GM13977 (cell line): ENCODE measurements around the gene FXYD1.
A peak's percentile ranks its signal among the peaks of the same experiment; 100 is the strongest.

Experiments
- DNase-seq: peaks from one replicate; pipeline ENCODE4 v3.0.0; 2012; ENCODE audit warnings: low spot score
- in situ Hi-C: fragments of 300-500 bp; cut with MboI; formaldehyde crosslinking; loops from one replicate; pipeline ENCODE4 v1.12.0; 2022; ENCODE audit warnings: low sequenced_read_pairs, low pct_unique_long_range_greater_than_20kb, mixed read lengths, inconsistent platforms; ENCODE audit not compliant: unreplicated experiment
- TF ChIP-seq, protein P1 (sequence below): IDR thresholded peaks from 2 replicates; pipeline ENCODE4 v1.5.1; 2012; ENCODE audit warnings: mild to moderate bottlenecking, control low read depth; ENCODE audit not compliant: insufficient read depth; ENCODE audit errors: extremely low read depth, missing control alignments

FXYD1 gene

GRCh38 chr19:35138305-35138892 is at the start of gene FXYD1:
TSS of gene FXYD1 (plus strand) at chr19:35138824. CDS start at chr19:35140080, 1,256 bp downstream.
- no peak for DNase-seq
- TF ChIP-seq, protein P1, sequence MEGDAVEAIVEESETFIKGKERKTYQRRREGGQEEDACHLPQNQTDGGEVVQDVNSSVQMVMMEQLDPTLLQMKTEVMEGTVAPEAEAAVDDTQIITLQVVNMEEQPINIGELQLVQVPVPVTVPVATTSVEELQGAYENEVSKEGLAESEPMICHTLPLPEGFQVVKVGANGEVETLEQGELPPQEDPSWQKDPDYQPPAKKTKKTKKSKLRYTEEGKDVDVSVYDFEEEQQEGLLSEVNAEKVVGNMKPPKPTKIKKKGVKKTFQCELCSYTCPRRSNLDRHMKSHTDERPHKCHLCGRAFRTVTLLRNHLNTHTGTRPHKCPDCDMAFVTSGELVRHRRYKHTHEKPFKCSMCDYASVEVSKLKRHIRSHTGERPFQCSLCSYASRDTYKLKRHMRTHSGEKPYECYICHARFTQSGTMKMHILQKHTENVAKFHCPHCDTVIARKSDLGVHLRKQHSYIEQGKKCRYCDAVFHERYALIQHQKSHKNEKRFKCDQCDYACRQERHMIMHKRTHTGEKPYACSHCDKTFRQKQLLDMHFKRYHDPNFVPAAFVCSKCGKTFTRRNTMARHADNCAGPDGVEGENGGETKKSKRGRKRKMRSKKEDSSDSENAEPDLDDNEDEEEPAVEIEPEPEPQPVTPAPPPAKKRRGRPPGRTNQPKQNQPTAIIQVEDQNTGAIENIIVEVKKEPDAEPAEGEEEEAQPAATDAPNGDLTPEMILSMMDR: no peak
- in situ Hi-C loops: no loop called here

DNA sequence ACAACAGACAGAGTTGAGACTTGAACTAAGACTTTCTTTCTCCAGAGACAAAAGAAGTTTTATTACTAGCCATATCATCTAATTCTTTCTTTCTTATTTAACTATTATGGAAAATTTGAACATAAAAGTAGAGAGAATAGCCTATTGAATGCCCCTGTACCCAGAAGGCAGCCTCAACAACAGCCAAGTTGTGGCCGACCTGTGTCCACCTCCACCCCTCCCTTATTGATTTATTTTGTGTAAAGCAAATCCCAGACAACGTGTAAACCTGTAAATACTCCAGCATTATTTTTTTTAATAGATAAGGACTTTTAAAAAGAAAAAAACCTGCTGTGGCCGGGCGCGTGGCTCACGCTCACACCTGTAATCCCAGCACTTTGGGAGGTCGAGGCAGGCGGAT is 49.1 kb upstream of the FXYD1 start:
- in situ Hi-C loops: no loop called here
- TF ChIP-seq, protein P1: no peak
- no peak for DNase-seq

DNA sequence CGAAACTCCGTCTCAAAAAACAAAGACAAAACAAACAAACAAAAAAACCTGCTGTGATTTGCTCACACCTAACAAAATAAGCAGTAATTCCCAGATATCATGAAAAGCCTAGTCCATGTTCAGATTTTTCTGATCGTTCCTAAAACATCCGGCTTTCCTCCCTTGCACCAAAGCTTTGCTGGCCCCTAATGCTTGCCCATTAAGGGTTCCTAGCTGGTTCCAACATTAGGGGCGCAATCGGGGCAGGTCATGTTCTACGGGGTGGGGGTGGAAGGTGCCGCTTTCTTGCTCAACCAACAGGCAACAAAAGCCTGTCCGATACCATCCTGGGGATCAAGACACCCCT is 48.5 kb upstream of the FXYD1 start:
- TF ChIP-seq, protein P1: no peak
- DNase-seq: no peak
- in situ Hi-C loops: no loop called here

DNA sequence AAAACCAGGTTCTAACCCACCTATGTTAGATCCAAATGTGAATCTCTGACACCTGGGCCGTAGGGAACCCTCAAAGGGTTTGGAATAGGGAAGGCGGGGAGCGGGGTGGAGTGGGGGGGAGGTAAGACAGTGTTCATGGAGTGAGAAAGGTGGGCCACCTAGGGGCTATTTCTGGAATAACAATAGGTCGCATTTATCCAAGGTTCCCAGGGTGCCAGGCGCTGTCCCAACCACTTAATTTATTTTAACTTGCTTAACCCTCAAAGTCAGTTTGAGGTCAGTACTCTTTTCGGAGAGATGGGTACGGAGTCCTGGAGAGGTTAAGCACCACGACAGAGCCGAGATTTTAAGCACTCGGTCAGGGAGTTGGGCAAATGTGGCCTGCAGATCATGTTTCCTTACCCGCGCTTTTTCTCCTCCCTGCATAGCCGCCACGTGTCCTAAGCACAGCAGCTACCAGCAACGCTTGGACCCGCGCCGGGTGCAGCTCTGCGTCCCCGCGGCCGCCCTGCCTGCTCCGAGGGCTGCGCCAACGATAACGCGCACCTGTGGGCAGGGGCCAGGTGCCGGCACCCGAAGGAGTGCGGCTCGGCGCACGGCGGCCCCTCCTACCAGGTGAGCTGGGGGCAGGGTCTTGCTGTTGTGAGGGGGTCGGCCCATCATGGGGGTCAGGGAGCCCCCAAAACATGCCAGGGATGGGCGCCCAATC is 48.0 kb upstream of the FXYD1 start:
- peak; percentile 85 for DNase-seq

DNA sequence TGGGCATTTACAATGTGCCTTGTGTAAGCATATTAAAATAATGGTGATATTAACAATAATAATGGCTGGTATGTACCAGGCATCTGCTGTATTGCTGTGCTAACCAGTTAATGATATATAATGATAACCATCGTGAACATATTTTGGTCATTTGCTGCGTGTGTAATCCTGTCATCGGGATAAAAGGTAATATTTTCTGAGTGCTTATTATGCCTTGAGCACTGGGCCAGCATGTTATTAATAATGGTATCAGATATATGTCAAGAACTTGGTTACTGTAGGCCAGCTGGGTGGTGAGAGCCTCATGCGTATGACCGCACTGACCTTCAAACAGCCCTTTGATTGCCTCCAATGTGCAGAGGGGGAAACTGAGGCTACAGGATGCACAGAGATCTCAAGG is 45.2 kb upstream of the FXYD1 start:
- DNase-seq: no peak
- TF ChIP-seq, protein P1: no peak
- in situ Hi-C loops: no loop called here

More for the DNA sequence above, 48.0 kb upstream of the FXYD1 start:
- in situ Hi-C loops: no loop called here
- TF ChIP-seq, protein P1: peak; percentile 64

- in situ Hi-C loops: no loop called here
- TF ChIP-seq, protein P1: no peak
- no peak for DNase-seq
Measured at GRCh38 chr19:35093941-35094647, 44.5 kb upstream of the FXYD1 start.
